Gastrocnemius medialis (tissue), 4 donors: Measurements from ENCODE around the gene CITED1.

Experiments
- POLR2A ChIP-seq, 2 donors: fragments of 450-650 bp; IDR thresholded peaks; one replicate each; pipeline ENCODE4 v1.6.1; 2017; ENCODE audit warnings: antibody characterized with exemption in 2 of 2, mild to moderate bottlenecking in 2 of 2, moderate library complexity in 2 of 2
- TF ChIP-seq, protein P1 (sequence below), 5 experiments: fragments of 450-650 bp in 3 of 5; fragments of 200-600 bp in 2 of 5; sonication (generic) in 2 of 5; IDR thresholded peaks in 4 of 5; conservative IDR thresholded peaks in 1 of 5; 1 replicate in 4 of 5; 2 replicates in 1 of 5; pipeline ENCODE4 v1.5.1; 2016 to 2019; ENCODE audit warnings: antibody characterized with exemption in 5 of 5, mild to moderate bottlenecking in 3 of 5, moderate library complexity in 3 of 5

DNA sequence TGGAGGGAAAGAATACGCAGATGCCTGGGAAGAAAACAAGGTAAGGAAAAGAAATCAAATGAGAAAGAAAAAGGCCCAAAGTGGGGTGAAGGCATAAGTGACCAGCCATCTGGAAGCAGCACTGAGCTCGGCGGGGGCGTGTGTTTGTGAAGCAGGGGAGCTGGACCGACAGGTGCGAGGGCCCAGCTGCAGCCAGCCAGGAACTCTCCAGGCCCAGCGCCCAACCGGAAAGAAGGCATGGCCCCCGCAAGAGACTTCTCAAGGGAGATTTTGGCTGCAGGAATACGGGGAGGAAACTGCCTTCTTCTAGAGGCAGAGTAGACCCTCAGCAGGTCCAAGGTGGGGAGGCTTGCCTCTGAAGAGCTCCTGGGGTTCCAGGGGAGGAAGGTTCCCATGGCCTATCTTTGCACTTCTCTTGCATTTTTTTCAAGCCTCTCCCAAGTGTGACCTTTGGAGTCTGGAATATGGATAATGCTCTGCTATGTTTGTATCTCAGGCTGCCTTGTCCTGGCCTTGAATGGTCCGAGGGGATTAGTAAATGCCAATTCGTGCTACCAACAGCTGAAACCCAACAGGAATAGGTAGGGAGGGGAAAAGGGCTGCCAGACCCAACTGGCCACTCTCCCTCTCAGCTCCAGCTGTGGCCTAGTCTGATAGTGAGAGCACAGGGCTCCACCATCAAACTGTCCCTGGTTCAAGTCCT is 10.8 kb upstream of the CITED1 start:
- TF ChIP-seq POLR2A (IDR thresholded peaks at IDR 0.05): no peak
- TF ChIP-seq, protein P1, sequence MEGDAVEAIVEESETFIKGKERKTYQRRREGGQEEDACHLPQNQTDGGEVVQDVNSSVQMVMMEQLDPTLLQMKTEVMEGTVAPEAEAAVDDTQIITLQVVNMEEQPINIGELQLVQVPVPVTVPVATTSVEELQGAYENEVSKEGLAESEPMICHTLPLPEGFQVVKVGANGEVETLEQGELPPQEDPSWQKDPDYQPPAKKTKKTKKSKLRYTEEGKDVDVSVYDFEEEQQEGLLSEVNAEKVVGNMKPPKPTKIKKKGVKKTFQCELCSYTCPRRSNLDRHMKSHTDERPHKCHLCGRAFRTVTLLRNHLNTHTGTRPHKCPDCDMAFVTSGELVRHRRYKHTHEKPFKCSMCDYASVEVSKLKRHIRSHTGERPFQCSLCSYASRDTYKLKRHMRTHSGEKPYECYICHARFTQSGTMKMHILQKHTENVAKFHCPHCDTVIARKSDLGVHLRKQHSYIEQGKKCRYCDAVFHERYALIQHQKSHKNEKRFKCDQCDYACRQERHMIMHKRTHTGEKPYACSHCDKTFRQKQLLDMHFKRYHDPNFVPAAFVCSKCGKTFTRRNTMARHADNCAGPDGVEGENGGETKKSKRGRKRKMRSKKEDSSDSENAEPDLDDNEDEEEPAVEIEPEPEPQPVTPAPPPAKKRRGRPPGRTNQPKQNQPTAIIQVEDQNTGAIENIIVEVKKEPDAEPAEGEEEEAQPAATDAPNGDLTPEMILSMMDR (IDR thresholded peaks at IDR 0.05 in 4 of 5, conservative IDR thresholded peaks at IDR 0.05 in 1 of 5): no peak
